ENCODE results near the gene ARPC4.

GRCh38 chr3:9803494-9803893, 10.6 kb downstream of the ARPC4 start:
- TF ChIP-seq CTCF (conservative IDR thresholded peaks at IDR 0.05 in 1 of 2, IDR thresholded peaks at IDR 0.05 in 1 of 2; ENCODE audit: low read depth in 1 of 2, low read length in 2 of 2) (no peak), EZH2 (IDR thresholded peaks at IDR 0.05; ENCODE audit: low read length, missing control alignments) (no peak)

All from fibroblast of lung (primary cell).